D341Med (cell line): ENCODE measurements around the gene SFR1.

Experiments used
- DNase-seq: peaks from one replicate; pipeline ENCODE4 v3.0.0; 2012; ENCODE audit warnings: low spot score

The SFR1 gene, protein sequence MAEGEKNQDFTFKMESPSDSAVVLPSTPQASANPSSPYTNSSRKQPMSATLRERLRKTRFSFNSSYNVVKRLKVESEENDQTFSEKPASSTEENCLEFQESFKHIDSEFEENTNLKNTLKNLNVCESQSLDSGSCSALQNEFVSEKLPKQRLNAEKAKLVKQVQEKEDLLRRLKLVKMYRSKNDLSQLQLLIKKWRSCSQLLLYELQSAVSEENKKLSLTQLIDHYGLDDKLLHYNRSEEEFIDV

DNA sequence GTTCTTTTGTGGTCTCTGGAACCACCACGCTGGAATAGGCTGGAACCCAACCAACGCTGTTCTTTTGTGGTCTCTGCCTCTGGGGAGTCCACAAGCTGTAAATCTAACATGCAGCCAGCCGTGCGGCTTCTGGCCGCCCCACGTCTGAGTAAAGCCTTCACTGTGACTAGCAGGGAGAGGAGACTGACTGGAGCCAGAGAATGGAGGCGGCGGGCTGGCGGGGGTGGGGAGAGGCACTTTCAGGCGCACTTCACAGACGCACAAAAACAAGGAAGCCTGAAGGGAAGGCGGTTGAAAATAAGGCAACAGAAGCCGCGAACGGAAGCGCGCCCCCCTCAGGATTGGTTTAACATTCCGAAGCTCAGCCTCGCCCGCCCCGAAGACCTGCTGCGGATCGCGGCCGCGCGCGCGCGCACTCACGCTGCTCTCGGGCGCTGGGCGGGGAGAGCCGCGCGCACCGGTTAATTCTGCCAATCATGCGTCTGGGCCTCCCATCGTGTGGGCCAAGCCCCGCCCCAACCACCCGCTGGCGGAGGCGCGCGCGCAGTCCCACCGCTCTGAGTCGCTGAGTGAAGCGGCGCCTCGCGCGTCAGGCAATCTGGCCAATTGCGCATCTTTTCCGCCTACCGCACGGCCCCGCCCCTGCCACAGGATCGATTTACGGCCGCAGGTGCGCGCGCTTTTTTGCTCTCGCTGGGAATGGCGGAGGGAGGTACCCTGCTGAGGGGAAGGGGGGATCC is at the start of gene SFR1:
TSS of gene SFR1 (plus strand) at position 687 of the 740 bp plus-strand sequence. CDS start at position 700, 13 bp downstream.
- peak; percentile 93 for DNase-seq

DNA sequence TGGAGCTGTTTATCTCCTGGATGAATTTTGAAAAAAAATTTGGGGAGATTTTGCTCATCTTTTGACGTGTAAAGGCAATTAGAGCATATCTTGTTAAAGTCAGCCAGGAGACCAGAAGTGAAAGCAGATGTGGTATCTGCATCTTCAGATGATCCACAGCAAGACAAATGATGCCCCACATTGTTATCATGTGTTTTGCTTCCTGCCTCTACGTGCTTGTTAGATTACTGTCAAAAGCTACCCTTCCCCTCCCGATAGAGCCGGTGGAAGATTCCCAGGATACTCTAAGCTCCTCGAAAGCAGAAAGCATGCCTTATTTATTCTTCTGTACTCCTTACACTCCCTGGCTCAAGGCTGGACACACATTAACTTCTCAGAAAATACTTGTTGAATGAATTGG is 49.2 kb upstream of the SFR1 start:
- no peak for DNase-seq

DNA sequence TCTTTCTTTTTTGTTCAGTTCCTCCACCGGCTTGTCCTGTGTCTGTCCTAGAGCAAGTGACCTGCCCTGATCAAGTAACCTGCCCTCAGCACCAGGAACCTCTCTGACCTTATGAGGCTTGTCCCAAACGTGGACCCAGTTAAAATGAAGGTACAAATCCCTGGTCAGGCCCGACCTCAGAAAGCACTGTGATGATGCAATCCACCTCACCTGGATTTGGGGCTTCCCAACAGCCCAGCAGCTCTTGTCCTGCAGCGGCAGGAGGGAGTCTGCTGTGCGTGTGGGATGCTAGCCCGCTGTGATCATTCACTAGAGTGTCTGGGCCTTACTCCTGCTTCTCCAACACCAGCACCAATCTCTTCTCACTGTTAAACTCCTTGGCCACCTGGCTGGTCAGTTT is 47.5 kb upstream of the SFR1 start:
- DNase-seq, result no peak

DNA sequence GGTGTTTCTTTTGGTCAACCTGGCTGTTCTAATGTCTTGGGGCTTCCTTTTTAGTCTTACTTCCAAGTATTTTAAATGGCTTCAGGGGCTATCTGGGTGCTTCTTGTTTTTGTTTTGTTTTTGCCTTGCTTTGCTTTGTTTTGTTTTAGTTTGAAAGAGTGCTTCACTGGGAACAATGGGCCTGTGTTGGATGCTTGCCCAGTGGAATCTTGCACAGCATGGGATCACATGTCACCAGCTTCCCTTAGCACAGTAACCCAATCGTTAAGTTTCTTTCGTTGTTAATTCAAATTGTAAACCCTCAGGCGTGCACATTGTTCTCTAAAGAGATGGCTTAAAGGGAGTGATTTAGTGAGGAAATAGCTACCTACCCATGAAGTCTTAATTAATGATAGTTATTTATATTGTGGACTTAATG is 45.2 kb upstream of the SFR1 start:
- no peak for DNase-seq

DNA sequence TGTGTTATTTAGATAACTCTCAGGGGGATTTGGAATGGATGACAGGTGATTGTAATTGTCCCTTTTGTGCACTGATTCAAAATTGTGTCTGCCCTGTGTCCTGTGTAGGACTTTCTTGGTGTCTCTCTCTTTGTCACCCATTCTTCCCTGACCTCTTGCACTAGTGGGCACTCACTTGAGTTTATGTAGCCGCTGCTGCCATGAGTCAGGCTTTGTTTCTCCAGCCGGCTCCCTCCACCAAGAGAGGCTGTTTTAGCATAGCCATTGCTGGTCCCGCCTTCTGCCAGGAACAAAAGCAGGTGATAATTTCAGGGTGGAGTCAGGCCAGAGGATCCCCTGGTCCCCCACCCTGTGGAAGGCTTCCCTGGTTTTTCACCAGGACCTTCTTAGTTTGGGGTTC is 44.7 kb upstream of the SFR1 start:
- DNase-seq, result no peak

DNA sequence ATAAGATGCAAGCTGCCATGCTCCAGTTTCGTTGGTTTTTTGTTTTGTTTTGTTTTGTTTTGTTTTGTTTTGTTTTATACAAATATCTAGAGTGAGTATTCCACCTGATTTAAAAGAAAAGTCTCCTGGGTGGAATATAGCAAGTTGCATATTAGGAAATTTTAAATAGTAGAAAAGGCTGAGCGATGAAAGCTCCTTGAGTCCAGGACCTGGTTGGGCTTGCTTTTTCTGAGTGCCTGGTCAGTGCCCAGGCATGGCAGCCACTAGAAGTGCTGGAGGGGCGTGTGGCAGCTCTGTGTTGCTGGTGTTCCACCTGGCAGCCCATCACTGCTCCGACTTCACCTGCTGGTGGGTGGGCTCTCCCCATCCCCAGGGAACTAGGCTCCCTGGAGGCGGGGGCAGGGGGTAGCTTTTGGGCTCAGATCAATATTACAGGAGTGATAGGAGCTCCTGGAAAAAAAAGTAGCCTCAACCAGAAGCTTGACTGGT is 44.3 kb upstream of the SFR1 start:
- DNase-seq, result no peak

DNA sequence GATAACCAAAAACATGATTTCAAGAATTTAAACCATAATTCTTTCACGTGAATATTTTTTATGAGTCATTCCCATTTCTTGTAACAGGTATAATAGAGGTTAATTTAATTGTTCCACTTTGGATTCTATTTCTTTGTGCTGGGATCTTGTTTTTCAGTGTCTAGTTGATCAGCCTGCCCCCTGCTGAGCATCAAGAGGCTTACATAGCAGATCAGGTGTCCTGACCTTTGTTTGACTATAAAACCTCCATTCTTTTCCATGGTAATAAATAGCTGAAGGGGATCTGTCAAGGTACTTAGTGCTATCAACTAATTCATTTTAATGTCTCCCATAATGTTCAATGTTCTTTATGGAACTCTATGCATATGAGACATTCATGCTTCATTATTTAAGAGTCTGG is 41.2 kb upstream of the SFR1 start:
- DNase-seq, result peak; percentile 38

DNA sequence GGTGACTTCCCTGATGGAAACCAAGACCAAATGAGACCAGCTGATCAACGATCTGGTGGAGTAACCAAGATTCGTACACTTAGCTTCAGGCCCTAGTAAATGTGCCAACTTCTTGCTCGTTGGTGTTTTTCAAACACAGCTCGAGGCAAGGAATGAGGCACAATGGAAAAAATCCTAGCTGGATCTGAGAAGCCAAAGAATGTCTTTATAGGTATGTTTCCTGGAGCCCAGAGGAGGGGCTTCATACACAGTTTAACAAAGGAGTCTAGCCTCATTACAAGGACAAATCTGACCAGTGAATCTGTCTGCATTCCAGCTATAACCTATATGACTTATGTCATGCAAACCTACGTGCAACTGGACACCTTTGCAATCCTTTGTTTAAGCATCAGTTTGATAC is 40.0 kb upstream of the SFR1 start:
- DNase-seq, result no peak

DNA sequence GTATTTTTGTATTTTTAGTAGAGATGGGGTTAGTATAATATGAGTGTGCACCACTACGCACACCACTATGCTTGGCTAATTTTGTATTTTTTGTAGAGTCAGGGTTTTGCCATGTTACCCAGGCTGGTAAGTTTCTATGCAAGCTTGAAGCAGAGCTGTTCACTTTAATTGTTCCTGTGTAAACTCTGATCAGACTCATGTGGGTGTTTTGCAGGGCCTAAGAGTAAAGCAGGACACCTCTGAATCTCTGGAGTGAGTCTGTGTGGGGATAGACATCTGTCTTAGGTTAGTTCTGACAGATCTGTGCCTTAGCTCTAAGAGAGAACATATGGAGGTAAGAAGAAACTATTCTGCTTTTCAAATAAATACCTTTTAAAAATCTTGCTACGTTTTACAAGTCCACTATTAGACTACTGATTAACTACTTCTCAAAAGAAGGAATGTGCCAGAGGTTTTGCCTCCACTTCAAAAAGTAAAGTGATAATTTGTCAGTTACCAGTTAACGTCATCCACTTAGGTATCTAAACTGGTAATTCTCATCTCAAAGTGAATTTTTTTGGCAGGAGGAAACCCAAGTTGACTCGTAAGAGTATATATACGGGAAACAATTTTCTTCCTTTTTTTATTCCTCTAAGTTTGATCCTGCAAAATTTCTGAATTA is 37.4 kb upstream of the SFR1 start:
- DNase-seq, result no peak

DNA sequence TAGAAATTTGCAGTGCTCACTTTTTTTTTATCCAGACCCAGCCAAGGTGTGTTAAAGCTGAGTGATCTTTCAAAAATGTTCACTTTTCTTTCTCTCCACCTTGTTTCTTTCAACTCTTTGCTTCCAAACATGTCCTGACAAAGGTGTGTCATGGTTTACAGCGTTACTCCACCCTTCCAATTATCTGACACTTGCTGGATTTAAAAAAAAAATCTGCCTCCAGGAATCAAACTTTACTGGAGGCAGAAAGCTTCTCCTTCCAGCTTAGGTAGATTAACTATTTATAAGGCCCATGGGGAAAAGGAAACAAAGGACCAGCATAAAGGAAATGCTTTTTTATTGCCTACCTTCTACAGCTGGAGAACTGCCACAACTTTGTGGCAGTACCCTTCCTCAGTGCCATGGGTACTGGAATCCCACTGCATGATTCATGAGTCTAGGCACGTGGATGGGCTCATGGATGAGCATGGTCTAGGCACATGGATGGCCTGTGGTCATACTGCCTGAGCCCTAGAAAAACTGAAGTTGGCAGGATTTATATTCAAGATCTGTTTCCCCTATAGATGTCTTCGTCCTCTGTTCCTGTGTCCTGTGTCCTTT is 36.1 kb upstream of the SFR1 start, which contains the start of gene COL17A1:
TSS of gene COL17A1 (minus strand) at position 80 of the 600 bp plus-strand sequence. CDS start 5,207 bp downstream, outside the sequence.
- DNase-seq, result no peak

DNA sequence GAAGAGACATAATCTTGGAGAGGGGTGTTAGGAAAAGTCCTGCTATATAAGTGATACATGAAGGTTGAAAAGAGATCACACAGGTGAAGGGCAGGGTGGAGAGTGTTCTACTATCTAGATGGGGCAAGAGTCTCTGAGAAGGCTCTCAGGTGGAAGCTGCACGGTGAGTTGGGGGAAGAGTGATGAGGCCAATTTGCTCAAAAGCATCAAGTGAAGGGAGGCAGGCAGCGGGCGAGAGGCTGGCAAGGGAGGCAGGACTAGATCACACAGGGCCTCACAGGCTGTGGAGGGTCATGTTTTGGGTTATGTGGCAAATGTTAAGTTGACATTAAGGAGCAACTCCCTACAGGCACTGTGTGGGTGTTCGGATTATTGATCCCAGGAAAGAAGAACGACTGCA is 33.7 kb upstream of the SFR1 start:
- no peak for DNase-seq

DNA sequence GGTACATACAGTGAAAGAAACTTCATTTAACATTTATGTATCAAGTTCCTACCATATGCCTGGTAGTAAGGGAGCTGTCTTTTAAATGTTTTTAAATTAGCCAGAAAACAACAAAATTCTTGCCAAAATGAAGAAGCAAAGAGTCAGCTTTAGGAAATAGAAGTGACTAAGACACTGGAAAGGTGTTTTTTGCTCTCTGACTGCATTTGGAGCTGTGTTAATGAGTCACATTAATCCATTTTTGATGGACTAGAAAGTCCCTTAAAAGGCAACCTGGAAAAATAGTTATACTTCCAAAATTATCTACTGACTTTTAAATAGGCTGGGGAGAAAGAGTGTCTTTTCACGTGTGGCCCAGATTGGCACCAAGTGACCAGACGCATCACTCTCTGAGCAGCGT is 32.4 kb upstream of the SFR1 start:
- no peak for DNase-seq

DNA sequence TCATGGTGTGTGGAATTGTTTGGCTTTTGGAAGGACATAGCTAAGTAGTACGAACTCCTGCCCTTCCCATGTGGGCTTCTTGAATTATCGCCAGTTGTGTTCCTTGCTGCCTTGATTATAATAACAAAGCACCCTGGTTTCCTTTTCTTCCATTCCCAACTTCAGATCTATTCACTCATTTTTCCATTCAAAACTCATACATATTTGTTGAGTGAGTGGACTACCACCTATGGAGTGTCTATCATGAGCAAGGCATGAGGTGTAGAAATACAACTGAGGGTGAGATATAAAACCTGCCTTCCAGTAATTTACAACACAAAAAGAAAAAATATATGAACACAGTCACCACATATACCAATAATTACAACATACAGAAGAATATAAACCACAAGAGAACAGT is 31.4 kb upstream of the SFR1 start:
- no peak for DNase-seq

DNA sequence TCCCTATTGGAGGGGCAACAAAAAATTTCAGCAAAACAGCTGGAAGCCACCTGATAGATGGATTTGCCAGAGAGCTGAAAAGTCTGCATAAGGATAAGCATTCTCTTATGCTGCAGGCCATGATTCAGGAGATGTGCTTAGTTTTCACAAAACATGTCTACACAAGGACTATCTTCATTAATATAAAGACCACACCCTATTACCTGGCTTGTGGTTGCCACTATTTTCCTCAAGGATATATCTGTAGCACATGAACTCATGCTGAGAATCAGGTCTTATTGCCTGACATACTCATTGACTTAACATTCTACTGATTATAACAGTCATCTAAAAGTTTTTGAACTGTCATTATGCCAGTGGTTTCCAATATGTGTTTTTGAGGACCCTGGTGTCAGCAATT is 29.2 kb upstream of the SFR1 start:
- DNase-seq, result no peak

DNA sequence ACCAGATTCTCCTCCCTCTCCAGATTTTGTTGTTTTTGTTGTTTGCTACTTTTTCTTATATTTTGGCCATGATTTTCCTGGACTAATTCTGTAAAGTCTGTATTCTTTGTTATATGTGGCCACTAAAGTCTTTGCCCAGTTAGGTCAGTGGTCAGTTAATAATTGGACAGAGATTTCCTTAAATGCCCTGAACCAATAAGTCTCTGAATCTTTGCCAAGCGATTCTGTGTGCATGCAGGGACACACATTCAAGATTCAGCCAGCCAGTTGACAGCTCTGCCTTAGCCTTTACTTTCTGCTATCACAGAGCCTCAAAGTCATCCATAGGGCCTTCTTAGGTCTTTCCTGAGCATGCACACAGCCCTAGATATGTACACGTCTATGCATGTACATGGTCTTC is 25.3 kb upstream of the SFR1 start:
- no peak for DNase-seq

DNA sequence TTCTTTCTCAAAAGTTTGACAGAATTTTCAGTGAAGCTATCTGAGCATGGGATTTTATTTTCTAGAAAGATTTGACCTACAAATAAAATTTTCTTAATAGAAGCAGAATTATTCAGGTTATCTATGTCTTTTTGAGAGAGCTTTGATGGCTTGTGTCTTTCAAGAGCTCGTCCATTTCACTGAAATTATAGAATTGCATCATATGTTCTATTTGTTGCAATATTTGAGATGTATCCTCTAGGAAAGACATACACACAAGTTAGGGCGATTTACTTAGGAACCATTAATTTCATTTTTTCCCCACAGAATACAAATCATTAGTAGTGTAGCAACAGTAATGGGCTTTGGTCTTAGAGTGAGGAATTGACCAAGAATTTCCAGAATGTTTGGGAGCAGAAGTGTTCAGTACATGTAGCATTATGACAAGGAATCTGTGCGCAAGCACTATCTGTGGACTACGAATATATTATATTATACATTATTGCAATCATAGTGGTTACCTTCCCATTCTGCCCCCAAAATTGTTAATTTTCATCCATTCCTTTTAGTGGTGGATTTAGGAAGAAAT is 23.5 kb upstream of the SFR1 start:
- DNase-seq, result no peak

DNA sequence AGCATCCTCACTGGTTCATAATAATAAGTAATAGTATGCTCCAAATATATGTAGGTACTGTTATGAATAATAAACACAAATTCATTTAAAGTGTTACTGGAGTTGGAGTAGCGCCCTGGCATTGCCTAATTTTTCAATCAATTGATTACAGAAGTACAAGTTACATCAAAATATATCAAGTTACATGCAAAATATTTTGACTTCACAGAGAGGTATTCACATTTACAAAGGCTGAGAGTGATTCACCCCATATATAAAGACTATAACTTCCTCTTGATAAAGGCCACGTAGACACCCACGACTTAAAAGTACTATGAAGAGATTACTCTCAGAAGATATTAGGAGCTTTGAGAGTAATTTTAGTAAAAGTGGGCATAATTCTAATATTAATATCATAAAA is 22.7 kb upstream of the SFR1 start:
- DNase-seq, result no peak

DNA sequence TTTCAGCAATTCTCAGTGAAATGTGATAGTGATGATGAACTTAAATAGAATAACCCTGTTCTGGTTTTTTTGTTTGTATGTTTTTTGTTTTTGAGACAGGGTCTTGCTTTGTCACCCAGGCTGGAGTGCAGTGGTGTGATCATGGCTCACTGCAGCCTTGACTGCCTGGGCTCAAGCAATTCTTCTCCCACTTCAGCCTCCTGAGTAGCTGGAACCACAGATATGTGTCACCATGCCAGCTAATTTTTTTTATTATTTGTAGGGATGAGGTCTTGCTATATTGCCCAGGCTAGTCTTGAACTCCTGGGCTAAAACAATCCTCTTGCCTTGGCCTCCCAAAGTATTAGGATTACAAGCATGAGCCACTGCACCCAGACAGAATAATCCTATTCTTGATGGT is 22.0 kb upstream of the SFR1 start:
- DNase-seq, result no peak

DNA sequence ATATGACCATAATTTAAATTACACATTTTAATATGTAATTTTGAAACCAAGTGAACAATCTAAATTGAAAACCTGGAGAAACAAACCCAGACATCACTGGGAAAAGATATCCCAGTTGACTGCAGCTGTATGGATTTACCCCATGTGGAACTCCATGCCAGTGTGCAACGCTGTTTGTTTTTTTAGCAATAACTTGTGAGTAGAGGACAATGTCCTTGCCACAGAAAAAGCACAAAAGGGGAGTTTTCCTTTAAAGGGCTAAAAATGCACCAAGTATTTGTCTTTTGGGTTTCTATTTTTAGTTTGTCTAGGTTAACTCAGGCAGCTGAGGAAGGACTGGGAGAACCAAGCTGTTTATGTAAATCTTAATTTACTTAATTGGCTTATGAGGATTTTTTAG is 21.2 kb upstream of the SFR1 start:
- no peak for DNase-seq

DNA sequence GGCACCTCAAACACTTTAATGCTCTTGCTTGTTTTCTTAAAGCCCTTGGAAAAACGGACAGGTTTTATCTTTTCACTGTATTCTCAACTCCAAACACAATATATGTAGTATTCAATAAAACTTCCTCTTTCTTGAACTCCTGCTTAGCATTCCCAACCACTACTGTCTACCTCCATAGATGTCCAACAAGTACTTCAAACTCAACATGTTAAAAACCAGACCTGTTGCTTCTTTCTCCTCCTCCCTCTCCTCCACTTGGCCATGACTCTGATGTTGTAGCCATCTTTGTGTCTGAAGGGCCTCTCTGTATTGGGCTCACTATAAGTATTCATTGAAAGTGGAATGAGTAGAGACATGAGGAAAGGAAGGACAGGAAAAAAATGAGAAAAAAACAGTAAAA is 20.1 kb upstream of the SFR1 start:
- no peak for DNase-seq

DNA sequence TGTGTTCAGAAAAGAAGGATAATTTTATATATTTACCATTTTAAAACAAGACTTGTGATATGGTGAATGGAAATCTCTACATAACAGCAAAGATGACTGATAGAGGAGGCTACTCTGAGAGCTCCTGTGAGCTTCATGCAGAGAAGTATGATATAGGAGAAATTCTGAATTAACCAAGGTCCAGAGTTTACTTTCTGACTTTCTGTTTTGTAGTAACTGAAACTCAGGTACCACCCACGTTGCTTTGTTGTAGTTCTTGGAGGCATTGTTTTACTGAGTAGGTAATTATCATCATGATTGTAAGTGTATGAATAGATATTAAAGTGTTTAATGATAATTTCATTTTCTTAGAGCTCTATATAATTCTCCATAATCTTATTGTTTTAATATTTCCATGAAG is 18.0 kb upstream of the SFR1 start:
- no peak for DNase-seq

DNA sequence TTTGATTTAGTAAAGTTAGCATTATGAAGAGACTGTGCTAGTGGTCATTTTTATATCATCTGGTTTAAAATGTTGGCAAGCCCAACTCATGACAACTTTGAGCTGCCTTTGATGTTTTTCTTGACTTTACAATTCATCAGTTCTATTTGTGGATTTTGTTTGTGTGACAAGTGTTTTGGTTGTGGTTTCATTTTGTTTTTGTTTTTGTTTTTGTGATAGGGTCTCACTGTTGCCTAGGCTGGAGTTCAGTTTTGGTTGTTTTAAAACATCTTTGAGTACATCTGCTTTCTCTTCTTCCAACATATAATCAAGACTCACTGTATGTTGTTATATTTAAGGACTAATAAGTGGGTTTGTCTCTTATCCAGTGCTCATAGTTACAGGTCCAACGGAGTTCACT is 17.6 kb upstream of the SFR1 start:
- DNase-seq, result no peak
